H1 (cell line): ENCODE results near the gene PTPMT1. TPM values are rescaled to one million over a fixed set of nuclear protein-coding genes. Genes with fewer than 3 reads are reported as not detected.
A peak's percentile ranks its signal among the peaks of the same experiment; 100 is the strongest.

Experiments used
- CHD7 ChIP-seq: fragments of 300-600 bp; sonication (generic); IDR thresholded peaks from 2 replicates; pipeline ENCODE4 v1.7.1; 2012; ENCODE audit warnings: low read length, moderate library complexity, mild to moderate bottlenecking, inconsistent platforms; ENCODE audit not compliant: insufficient replicate concordance
- JUN ChIP-seq: IDR thresholded peaks from 2 replicates; pipeline ENCODE4 v1.6.1; 2011; ENCODE audit warnings: low read depth, mild to moderate bottlenecking, improper control_type of control experiment, low read length
- RAD21 ChIP-seq, 2 experiments: IDR thresholded peaks in 1 of 2; conservative IDR thresholded peaks in 1 of 2; 2 replicates each; pipeline ENCODE4 v1.6.1; 2011; ENCODE audit warnings: low read depth in 2 of 2, low read length in 2 of 2, improper control_type of control experiment in 1 of 2, inconsistent platforms in 1 of 2, mild to moderate bottlenecking in 1 of 2, moderate library complexity in 1 of 2
- RBBP5 ChIP-seq: IDR thresholded peaks from 2 replicates; pipeline ENCODE4 v1.7.1; 2012; ENCODE audit warnings: low read depth, mild to moderate bottlenecking, inconsistent platforms, low read length, moderate library complexity, borderline replicate concordance
- SP2 ChIP-seq: IDR thresholded peaks from 2 replicates; pipeline ENCODE4 v1.6.1; 2012; ENCODE audit warnings: mild to moderate bottlenecking, low read length, inconsistent platforms
- polyA plus RNA-seq, 7 experiments: library from polyadenylated mRNA; depleted of rRNA in 3 of 7; stranded (reverse) in 5 of 7; unstranded in 2 of 7; fragments of >200 nt in 5 of 7; fragments of 200-250 nt in 2 of 7; gene quantifications; 1 replicate in 5 of 7; 2 replicates in 1 of 7; 4 replicates in 1 of 7; pipeline versions ENCODE4 v1.2.1 to v1.2.3, GENCODE V29; 2011 to 2013; ENCODE audit warnings: missing spikeins in 2 of 7, mixed read lengths in 2 of 7
- total RNA-seq: library from RNA; stranded (reverse); fragmentation: NEBNext Ultra II Directional; extraction: Animal tissue kit (Norgen Biotek cat#: 25700); gene quantifications from 2 replicates; pipeline ENCODE4 v1.2.1, GENCODE V29; 2021
- TF ChIP-seq, protein P1 (sequence below): IDR thresholded peaks from 2 replicates; pipeline ENCODE4 v1.6.1; 2012; ENCODE audit warnings: inconsistent platforms
- TF ChIP-seq, protein P2 (sequence below): IDR thresholded peaks from 2 replicates; pipeline ENCODE4 v1.6.1; 2012; ENCODE audit warnings: low read length, inconsistent platforms

PTPMT1 gene
- total and polyA plus RNA-seq, 2 of the 8 experiments (the other 6 are each of a cell fraction or from before 2014, with no cell fraction given): 44.8 to 105 TPM

DNA sequence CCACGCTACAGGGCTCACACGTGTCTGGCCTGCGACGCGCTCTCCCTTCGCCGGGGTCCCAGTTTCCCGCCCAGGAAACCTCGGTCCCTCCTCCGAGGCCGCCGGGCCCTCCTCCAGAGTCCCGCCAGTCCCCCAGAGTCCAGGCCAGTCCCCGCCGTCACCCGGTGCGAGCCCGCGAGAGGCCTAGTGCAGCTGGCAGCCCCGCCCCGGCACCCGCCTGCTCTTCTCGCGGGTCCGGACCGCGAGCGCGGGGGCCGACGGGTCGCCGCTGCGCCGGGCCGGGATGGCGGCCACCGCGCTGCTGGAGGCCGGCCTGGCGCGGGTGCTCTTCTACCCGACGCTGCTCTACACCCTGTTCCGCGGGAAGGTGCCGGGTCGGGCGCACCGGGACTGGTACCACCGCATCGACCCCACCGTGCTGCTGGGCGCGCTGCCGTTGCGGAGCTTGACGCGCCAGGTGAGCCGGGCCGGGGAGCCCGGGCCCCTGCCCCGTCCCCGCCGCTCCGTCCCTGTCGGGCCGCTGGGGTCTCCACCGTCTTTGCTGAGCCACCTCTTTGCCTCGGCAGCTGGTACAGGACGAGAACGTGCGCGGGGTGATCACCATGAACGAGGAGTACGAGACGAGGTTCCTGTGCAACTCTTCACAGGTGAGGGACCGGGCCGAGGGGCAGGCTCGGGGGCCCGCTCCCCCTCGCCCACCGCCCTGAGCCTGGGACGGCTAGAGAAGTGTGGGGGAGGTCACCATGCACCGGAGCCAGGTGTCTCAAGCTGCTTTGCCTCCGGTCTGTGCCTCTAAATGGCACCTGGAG, at the start of gene PTPMT1 (continued):
- no peak for TF ChIP-seq CHD7
- TF ChIP-seq RBBP5: 0 out of 2 replicates have a peak, but pooled peaks have one; percentile 76
- TF ChIP-seq SP2: no peak
- TF ChIP-seq RAD21 (IDR thresholded peaks at IDR 0.05 in 1 of 2, conservative IDR thresholded peaks at IDR 0.05 in 1 of 2; ENCODE audit: low read depth in 2 of 2, low read length in 2 of 2): no peak
- TF ChIP-seq, protein P1, sequence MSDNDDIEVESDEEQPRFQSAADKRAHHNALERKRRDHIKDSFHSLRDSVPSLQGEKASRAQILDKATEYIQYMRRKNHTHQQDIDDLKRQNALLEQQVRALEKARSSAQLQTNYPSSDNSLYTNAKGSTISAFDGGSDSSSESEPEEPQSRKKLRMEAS: peak; percentile 98
- no peak for TF ChIP-seq JUN
- TF ChIP-seq, protein P2, sequence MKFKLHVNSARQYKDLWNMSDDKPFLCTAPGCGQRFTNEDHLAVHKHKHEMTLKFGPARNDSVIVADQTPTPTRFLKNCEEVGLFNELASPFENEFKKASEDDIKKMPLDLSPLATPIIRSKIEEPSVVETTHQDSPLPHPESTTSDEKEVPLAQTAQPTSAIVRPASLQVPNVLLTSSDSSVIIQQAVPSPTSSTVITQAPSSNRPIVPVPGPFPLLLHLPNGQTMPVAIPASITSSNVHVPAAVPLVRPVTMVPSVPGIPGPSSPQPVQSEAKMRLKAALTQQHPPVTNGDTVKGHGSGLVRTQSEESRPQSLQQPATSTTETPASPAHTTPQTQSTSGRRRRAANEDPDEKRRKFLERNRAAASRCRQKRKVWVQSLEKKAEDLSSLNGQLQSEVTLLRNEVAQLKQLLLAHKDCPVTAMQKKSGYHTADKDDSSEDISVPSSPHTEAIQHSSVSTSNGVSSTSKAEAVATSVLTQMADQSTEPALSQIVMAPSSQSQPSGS: no peak
